ENCODE measurements around the gene TMEM63A.
"Not testable (repeated sequence)": the region's sequence is repeated elsewhere in the genome, so short reads cannot be mapped to it uniquely, and the experiment has no call there.

TMEM63A gene

GRCh38 chr1:225842788-225843425, 39.3 kb downstream of the TMEM63A start:
- no peak for DNase-seq

- no peak for DNase-seq
Measured at GRCh38 chr1:225842074-225842473, 40.1 kb downstream of the TMEM63A start.

GRCh38 chr1:225840713-225841112, 41.5 kb downstream of the TMEM63A start:
- DNase-seq, result no peak

GRCh38 chr1:225840223-225840610, 42.0 kb downstream of the TMEM63A start:
- no peak for DNase-seq

- DNase-seq, result no peak
Measured at GRCh38 chr1:225838793-225839192, 43.4 kb downstream of the TMEM63A start.

- DNase-seq, result not testable (repeated sequence)
Measured at GRCh38 chr1:225836296-225836695, 45.9 kb downstream of the TMEM63A start.

- DNase-seq, result no peak
Measured at GRCh38 chr1:225835856-225836255, 46.3 kb downstream of the TMEM63A start.

- no peak for DNase-seq
Measured at GRCh38 chr1:225834417-225835329, 47.5 kb downstream of the TMEM63A start.

GRCh38 chr1:225830841-225831240, 51.3 kb downstream of the TMEM63A start:
- DNase-seq, result no peak

- DNase-seq, result no peak
Measured at GRCh38 chr1:225828706-225829345, 53.4 kb downstream of the TMEM63A start.

- no peak for DNase-seq
Measured at GRCh38 chr1:225827076-225827475, 55.1 kb downstream of the TMEM63A start.

- DNase-seq, result no peak
Measured at GRCh38 chr1:225825607-225826007, 56.6 kb downstream of the TMEM63A start.

- DNase-seq, result no peak
Measured at GRCh38 chr1:225825078-225825477, 57.1 kb downstream of the TMEM63A start.

GRCh38 chr1:225824533-225824941, 57.6 kb downstream of the TMEM63A start:
- DNase-seq, result no peak

GRCh38 chr1:225823811-225824261, 58.3 kb downstream of the TMEM63A start:
- DNase-seq, result no peak

GRCh38 chr1:225822655-225823403, 59.4 kb downstream of the TMEM63A start:
- no peak for DNase-seq

- no peak for DNase-seq
Measured at GRCh38 chr1:225820522-225821120, 61.6 kb downstream of the TMEM63A start.

- DNase-seq, result no peak
Measured at GRCh38 chr1:225819346-225820192, 62.6 kb downstream of the TMEM63A start.

GRCh38 chr1:225818229-225818628, 64.0 kb downstream of the TMEM63A start:
- no peak for DNase-seq

GRCh38 chr1:225817611-225818061, 64.5 kb downstream of the TMEM63A start:
- no peak for DNase-seq

Data from 8988T (cell line).